Stomach (tissue), 4 donors: Measurements from ENCODE around the gene TYMS.

Experiments used
- EP300 ChIP-seq: sonication (generic); formaldehyde crosslinking; IDR thresholded peaks from one replicate; pipeline ENCODE4 v1.6.1; 2017; ENCODE audit warnings: antibody characterized with exemption
- POLR2A ChIP-seq, 4 donors: fragments of 450-650 bp; IDR thresholded peaks; one replicate each; pipeline ENCODE4 v1.6.1; 2016; ENCODE audit warnings: antibody characterized with exemption in 4 of 4, control low read depth in 2 of 4, mild to moderate bottlenecking in 1 of 4, moderate library complexity in 1 of 4
- POLR2AphosphoS5 ChIP-seq, 3 donors: sonication (generic); formaldehyde crosslinking; IDR thresholded peaks; one replicate each; pipeline ENCODE4 v1.6.1; 2016; ENCODE audit warnings: antibody characterized with exemption in 3 of 3
- TF ChIP-seq, protein P1 (sequence below), 7 experiments: fragments of 450-650 bp in 4 of 7; fragments of 200-600 bp in 3 of 7; sonication (generic) in 3 of 7; IDR thresholded peaks; one replicate each; pipeline ENCODE4 v1.5.1; 2016 to 2019; ENCODE audit warnings: antibody characterized with exemption in 7 of 7, control low read depth in 2 of 7, mild to moderate bottlenecking in 1 of 7

DNA sequence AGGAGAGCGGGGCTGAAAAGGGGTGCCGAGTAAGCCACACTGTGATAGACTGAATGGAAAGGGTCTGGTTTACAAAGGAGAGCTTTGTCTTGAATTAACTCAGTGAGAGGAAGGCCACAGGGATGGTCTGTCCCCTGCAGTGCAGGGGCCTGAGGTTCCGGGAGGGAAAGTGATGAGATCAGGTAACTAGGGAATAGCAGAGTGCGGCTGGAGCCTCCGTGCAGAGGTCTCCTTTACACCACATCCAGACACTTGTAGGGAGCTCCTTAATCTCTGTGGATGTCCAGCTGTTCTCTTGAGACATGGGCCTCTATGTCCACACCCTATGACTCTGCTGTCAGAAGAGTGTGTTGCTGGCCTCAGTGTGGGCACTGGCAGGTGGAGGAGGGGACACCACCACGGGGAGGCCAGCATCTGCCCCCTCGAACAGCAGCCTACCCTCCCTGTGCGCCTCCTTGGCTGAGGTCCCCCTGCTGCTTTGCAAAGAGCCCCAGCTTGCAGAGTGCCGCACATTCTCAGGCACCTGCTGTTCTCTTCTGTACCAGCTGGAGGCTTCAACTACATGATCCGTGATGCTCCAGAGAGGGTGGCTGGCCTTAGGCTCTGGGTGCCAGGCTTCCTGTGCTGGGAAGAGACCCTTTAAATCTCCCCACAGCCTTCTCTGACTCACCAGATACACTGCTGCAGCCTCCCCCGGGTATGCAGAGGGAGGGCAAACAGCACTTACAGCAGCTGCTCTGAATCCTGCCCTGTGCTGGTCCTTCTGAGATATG is 29.1 kb downstream of the TYMS start:
- TF ChIP-seq POLR2A (IDR thresholded peaks at IDR 0.05) (no peak), POLR2AphosphoS5 (IDR thresholded peaks at IDR 0.05) (no peak), EP300 (no peak)
- TF ChIP-seq, protein P1, sequence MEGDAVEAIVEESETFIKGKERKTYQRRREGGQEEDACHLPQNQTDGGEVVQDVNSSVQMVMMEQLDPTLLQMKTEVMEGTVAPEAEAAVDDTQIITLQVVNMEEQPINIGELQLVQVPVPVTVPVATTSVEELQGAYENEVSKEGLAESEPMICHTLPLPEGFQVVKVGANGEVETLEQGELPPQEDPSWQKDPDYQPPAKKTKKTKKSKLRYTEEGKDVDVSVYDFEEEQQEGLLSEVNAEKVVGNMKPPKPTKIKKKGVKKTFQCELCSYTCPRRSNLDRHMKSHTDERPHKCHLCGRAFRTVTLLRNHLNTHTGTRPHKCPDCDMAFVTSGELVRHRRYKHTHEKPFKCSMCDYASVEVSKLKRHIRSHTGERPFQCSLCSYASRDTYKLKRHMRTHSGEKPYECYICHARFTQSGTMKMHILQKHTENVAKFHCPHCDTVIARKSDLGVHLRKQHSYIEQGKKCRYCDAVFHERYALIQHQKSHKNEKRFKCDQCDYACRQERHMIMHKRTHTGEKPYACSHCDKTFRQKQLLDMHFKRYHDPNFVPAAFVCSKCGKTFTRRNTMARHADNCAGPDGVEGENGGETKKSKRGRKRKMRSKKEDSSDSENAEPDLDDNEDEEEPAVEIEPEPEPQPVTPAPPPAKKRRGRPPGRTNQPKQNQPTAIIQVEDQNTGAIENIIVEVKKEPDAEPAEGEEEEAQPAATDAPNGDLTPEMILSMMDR (IDR thresholded peaks at IDR 0.05), result no peak
